HG02852 (cell line): ENCODE results near the gene PCDHGA6.
A peak's percentile ranks its signal among the peaks of the same experiment; 100 is the strongest.
"Not testable (repeated sequence)": the region's sequence is repeated elsewhere in the genome, so short reads cannot be mapped to it uniquely, and the experiment has no call there.

ENCODE experiments used
- ATAC-seq: cut with Tn5 transposase; IDR thresholded peaks from one replicate; pipeline ENCODE4 v1.9.1; 2021; ENCODE audit warnings: mild to moderate bottlenecking, moderate library complexity; ENCODE audit not compliant: unreplicated experiment

PCDHGA6 gene

DNA sequence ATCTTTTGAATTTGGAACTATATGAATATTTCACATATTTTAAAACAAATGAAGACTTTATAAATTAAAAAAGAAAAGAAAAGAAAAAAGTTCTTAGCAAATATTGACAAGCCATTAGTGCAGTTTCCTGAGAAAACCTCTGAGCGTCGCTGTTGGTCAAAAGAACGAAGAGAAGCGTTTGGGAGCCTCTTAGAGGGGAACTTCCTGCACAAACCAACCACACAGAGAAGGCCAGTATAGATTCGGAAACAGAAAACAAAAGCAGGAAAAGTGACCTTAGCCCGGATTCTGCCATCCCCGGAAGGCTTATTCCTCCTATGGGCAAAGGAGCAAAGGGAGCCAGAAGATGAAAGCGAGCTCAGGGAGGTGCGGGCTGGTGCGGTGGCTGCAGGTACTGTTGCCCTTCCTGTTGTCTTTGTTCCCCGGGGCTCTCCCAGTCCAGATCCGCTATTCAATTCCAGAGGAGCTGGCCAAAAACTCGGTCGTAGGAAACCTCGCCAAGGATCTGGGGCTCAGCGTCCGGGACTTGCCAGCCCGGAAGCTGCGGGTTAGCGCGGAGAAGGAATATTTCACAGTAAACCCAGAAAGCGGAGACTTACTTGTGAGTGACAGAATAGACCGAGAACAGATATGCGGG lies 13.8 kb upstream of the PCDHGA6 start, which contains the start of gene PCDHGB2:
Gene PCDHGB2, plus strand, starts transcription at position 205 of the 637 bp plus-strand sequence. Its CDS starts 142 bp downstream, at position 347.
- no peak for ATAC-seq

DNA sequence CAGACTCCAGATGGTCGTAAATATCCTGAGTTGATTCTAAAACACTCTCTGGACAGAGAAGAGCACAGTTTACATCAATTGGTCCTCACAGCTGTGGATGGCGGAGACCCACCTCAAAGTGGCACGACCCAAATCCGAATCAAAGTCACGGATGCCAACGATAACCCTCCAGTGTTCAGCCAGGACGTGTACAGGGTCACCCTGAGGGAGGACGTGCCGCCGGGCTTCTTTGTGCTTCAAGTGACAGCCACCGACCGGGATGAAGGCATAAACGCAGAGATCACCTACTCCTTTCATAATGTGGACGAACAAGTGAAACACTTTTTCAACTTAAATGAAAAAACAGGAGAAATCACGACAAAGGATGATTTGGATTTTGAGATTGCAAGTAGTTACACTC lies 13.0 kb upstream of the PCDHGA6 start:
- no peak for ATAC-seq

DNA sequence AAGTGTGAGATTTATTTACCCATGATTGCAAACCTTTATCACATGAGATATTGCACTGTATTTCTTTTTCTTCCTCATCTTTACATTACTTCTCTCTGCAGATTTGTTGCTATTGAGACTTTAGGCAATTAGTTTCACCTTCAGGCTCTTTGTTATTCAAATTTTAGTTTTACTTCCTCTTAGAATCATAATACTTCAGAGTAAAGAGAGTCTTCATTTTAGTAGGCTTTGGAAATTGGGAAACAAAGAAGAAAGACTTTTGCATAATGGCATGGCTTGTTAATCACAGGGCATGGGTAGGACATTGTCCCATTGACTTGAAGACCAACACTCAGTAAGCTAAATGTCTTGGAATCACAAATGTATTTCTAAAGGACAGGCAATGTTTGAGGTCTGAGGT lies 11.0 kb upstream of the PCDHGA6 start:
- ATAC-seq = no peak

DNA sequence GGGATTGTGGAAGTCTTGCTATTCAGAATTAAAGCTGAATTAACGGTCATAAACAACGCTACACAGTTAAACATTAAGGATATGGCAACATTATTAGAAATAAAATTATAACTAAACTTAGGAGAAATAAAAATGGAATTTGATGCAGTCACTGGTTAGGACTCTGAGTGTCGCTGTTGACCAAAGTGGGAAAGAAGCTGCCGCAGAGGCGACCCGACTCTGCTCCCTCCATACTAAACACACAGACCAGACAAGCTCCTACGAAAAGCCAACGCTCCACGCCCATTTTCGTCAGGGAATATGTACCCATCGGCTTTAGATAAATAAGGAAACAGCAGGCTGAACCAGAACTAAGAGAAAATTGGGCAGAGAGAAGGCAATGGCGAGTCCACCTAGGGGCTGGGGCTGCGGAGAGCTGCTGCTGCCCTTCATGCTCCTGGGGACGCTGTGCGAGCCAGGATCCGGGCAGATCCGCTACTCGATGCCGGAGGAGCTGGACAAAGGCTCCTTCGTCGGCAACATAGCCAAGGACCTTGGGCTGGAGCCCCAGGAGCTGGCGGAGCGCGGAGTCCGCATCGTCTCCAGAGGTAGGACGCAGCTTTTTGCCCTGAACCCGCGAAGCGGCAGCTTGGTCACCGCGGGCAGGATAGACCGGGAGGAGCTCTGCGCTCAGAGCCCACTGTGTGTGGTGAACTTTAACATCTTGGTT lies 9.6 kb upstream of the PCDHGA6 start, which contains the start of gene PCDHGA5:
Gene PCDHGA5, plus strand, starts transcription at position 211 of the 709 bp plus-strand sequence. Its CDS starts 169 bp downstream, at position 380.
- ATAC-seq = no peak

DNA sequence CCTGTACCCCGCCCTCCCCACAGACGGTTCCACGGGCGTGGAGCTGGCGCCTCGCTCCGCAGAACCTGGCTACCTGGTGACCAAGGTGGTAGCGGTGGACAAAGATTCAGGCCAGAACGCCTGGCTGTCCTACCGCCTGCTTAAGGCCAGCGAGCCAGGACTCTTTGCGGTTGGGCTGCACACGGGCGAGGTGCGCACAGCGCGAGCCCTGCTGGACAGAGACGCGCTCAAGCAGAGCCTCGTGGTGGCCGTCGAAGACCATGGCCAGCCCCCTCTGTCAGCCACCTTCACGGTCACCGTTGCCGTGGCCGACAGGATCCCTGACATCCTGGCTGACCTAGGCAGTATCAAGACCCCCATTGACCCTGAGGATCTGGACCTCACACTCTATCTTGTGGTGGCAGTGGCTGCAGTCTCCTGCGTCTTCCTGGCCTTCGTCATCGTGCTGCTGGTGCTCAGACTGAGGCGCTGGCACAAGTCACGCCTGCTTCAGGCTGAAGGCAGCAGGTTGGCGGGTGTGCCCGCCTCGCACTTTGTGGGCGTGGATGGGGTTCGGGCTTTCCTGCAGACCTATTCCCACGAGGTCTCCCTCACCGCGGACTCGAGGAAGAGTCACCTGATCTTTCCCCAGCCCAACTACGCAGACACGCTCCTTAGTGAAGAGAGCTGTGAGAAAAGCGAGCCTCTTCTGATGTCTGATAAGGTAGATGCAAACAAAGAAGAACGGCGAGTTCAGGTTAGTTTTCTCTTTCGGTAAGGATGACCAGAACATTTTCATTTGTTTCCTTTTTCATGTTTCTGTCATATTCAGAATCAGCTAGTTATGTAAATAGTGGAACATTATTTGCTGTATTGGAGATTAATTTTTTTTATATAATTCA lies 7.4 kb upstream of the PCDHGA6 start:
- ATAC-seq = no peak

DNA sequence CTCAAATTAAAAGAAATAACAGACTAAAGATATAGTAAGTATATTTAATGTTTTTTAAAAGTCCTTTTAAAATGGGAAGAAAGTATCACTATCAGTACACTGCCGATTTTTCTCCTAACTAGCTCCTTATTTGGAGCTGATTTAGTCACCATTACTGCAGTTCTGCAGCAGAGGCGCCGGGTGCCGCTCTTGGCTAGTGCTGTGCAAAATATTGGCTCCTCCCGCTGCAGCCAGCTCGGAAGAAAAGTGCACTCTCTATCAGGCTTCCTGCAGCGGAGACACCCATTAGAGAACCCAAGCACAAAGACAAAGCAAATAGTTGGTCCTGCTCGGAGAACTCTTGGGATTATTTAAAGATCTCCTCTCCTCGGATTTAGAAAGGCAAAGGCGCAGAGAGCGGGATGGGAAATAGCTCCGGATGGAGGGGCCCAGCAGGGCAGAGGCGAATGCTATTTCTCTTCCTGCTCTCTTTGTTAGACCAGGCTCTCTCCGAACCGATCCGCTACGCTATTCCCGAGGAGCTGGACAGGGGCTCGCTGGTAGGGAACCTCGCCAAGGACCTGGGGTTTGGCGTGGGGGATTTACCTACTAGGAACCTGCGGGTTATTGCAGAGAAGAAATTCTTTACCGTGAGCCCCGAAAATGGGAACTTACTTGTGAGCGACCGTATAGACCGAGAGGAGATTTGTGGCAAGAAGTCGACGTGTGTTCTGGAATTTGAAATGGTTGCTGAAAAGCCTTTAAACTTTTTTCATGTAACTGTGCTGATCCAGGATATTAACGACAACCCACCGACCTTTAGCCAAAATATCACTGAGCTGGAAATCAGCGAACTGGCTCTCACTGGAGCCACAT lies 3.5 kb upstream of the PCDHGA6 start, which contains the start of gene PCDHGB3:
Gene PCDHGB3, plus strand, starts transcription at position 249 of the 855 bp plus-strand sequence. Its CDS starts 153 bp downstream, at position 402.
- peak; percentile 77 for ATAC-seq

DNA sequence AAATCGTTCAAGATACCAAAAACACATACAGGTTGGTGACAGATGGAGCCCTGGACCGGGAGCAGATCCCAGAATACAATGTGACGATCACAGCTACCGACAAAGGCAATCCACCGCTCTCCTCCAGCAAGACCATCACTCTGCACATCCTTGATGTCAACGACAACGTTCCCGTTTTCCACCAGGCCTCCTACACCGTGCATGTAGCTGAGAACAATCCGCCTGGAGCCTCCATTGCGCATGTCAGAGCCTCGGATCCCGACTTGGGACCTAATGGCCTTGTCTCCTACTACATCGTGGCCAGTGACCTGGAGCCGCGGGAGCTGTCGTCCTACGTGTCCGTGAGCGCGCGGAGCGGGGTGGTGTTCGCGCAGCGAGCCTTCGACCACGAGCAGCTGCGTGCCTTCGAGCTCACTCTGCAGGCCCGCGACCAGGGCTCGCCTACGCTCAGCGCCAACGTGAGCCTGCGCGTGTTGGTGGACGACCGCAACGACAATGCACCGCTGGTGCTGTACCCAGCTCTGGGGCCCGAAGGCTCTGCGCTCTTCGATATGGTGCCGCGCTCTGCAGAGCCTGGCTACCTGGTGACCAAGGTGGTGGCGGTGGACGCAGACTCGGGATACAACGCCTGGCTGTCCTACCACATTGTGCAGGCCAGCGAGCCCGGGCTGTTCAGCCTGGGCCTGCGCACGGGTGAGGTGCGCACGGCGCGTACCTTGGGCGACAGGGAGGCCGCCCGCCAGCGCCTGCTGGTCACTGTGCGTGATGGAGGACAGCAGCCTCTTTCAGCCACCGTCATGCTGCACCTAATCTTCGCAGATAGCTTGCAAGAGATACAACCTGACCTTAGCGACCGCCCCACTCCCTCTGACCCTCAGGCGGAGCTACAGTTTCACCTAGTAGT lies 1.9 kb upstream of the PCDHGA6 start:
- ATAC-seq = no peak

DNA sequence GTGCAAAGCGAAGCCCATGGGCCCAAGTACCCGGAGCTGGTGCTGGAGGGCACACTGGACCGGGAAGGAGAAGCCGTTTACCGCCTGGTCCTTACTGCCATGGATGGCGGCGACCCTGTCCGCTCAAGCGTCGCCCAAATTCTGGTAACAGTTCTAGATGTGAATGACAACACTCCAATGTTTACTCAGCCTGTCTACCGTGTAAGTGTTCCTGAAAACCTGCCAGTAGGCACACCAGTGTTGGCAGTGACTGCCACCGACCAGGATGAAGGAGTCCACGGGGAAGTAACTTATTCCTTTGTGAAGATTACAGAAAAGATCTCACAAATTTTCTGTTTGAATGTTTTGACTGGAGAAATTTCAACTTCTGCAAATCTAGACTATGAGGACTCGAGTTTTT lies 936 bp downstream of the PCDHGA6 start:
- no peak for ATAC-seq

DNA sequence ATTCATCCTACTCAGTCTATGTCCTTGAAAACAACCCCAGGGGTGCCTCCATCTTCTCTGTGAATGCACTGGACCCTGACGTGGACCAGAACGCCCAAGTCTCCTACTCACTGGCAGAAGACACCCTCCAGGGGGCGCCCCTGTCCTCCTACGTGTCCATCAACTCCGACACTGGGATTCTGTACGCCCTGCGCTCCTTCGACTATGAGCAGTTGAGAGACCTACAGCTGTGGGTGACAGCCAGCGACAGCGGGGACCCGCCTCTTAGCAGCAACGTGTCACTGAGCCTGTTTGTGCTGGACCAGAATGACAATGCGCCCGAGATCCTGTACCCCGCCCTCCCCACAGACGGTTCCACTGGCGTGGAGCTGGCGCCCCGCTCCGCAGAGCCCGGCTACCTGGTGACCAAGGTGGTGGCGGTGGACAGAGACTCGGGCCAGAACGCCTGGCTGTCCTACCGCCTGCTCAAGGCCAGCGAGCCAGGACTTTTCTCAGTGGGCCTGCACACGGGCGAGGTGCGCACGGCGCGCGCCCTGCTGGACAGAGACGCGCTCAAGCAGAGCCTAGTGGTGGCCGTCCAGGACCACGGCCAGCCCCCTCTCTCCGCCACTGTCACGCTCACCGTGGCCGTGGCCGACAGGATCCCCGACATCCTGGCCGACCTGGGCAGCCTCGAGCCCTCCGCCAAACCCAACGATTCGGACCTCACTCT lies 1.9 kb downstream of the PCDHGA6 start:
- ATAC-seq = not testable (repeated sequence)

DNA sequence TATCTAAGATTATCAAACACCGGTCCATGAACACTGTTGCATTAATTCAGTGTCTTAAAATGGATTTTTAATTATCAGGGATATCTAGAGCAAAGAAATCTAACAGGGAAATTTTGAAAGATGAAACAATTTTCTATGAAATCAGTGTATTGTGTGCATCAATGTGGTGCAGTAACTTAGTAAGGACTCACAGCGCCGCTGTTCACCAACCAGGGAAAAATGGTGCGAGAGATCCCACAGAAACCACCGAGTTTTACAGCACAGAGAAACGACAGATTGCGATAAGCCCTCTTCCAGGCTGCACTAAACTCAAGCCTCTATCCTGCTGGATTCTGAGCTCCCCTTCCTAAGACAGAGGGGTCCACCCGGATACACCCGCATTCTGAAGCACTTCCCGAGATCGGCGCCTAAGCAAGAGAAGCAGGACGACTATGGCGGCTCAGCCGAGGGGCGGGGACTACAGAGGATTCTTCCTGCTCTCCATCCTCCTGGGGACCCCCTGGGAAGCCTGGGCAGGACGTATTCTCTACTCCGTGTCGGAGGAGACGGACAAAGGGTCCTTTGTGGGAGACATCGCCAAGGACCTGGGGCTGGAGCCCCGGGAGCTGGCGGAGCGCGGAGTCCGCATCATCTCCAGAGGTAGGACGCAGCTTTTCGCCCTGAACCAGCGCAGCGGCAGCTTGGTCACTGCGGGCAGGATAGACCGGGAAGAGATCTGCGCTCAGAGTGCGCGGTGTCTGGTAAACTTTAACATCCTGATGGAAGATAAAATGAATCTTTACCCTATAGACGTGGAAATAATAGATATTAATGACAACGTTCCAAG lies 9.0 kb downstream of the PCDHGA6 start, which contains the start of gene PCDHGA7:
Gene PCDHGA7, plus strand, starts transcription at position 274 of the 826 bp plus-strand sequence. Its CDS starts 158 bp downstream, at position 432.
- no peak for ATAC-seq

DNA sequence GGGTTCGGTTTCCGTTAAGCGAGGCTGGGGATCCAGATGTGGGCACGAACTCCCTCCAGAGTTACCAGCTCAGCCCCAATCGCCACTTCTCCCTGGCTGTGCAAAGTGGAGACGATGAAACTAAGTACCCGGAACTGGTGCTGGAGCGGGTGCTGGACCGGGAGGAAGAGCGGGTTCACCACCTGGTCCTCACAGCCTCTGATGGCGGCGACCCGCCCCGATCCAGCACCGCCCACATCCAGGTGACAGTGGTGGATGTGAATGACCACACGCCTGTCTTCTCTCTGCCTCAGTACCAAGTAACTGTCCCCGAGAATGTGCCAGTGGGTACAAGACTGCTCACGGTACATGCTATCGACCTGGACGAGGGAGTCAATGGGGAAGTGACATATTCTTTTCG lies 9.7 kb downstream of the PCDHGA6 start:
- no peak for ATAC-seq

DNA sequence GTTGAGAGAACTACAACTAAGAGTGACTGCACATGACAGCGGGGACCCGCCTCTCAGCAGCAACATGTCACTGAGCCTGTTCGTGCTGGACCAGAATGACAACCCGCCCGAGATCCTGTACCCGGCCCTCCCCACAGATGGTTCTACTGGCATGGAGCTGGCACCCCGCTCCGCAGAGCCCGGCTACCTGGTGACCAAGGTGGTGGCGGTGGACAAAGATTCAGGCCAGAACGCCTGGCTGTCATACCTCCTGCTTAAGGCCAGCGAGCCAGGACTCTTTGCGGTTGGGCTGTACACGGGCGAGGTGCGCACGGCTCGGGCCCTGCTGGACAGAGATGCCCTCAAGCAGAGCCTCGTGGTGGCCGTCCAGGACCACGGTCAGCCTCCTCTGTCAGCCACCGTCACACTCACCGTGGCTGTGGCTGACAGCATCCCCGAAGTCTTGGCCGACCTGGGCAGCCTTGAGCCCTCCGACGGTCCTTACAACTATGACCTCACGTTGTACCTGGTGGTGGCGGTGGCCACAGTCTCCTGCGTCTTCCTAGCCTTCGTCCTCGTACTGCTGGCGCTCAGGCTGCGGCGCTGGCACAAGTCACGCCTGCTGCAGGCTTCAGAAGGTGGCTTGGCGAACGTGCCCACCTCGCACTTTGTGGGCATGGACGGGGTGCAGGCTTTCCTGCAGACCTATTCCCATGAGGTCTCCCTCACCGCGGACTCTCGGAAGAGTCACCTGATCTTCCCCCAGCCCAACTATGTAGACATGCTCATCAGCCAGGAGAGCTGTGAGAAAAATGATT lies 11.0 kb downstream of the PCDHGA6 start:
- ATAC-seq = no peak

DNA sequence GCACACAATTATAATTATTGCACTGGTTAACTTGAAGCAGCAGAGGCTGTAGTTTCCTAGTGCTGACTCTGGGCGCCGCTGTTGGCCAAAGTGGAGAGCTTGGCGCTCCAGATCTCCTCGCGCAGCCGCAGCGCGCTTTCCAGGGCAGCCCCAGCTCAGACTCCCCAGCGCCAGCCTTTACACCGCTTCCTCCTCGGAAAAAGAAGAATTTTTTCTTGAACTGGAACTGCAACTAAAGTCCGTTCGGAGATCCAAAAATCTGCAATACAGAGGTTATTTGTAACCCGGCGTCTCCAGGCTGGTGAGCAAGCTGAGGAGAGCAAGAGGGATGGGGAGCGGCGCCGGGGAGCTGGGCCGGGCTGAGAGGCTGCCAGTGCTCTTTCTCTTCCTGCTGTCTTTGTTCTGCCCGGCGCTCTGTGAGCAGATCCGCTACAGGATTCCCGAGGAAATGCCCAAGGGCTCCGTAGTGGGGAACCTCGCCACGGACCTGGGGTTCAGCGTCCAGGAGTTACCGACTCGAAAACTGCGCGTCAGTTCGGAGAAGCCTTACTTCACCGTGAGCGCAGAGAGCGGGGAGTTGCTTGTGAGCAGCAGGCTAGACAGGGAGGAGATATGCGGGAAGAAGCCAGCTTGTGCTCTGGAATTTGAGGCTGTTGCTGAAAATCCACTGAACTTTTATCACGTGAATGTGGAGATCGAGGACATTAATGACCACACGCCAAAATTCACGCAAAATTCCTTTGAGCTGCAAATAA lies 14.0 kb downstream of the PCDHGA6 start, which contains the start of gene PCDHGB4:
Gene PCDHGB4, plus strand, starts transcription at position 142 of the 755 bp plus-strand sequence. Its CDS starts 187 bp downstream, at position 329.
- ATAC-seq = peak; percentile 87

DNA sequence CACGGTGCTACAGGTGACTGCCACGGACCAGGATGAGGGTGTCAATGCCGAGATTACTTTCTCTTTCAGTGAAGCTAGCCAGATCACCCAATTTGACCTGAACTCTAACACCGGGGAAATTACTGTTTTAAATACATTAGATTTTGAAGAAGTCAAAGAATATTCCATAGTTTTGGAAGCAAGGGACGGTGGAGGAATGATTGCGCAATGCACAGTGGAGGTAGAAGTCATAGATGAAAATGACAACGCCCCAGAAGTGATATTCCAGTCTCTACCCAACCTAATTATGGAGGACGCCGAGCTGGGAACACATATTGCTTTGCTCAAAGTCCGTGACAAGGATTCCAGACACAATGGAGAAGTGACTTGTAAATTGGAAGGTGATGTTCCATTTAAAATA lies 15.0 kb downstream of the PCDHGA6 start:
- ATAC-seq = no peak

DNA sequence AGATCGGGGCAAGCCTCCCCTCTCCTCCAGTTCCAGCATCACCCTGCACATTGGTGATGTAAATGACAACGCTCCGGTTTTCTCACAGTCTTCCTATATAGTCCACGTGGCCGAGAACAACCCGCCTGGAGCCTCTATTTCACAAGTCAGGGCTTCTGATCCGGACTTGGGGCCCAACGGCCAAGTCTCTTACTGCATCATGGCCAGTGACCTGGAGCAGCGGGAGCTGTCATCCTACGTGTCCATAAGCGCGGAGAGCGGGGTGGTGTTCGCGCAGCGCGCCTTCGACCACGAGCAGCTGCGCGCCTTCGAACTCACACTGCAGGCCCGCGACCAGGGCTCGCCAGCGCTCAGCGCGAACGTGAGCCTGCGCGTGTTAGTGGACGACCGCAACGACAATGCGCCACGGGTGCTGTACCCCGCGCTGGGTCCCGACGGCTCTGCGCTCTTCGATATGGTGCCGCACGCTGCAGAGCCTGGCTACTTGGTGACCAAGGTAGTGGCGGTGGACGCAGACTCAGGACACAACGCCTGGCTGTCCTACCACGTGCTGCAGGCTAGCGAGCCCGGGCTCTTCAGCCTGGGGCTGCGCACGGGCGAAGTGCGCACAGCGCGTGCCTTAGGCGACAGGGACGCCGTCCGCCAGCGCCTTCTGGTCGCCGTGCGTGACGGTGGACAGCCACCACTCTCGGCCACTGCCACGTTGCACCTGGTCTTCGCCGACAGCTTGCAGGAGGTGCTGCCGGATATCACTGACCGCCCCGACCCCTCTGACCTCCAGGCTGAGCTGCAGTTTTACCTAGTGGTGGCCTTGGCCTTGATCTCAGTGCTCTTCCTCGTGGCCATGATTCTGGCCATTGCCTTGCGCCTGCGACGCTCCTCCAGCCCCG lies 15.7 kb downstream of the PCDHGA6 start:
- ATAC-seq = no peak
